T-helper 1 cell treated with Interleukin-12 subunit alpha and Interleukin-12 subunit beta and Interleukin-4 antibody, amounts not matched to agents 30 μg/mL and 1 μg/mL, for 36 hours (primary cell): Measurements from ENCODE around the gene TSHZ1.
"Not testable (repeated sequence)": the region's sequence is repeated elsewhere in the genome, so short reads cannot be mapped to it uniquely, and the experiment has no call there.

Experiments used
- H3K27ac Mint-ChIP-seq: one replicate; pipeline ENCODE4 v1.8.0; 2021; ENCODE audit warnings: mild to moderate bottlenecking, mixed read lengths
- H3K27me3 Mint-ChIP-seq: one replicate; pipeline ENCODE4 v1.8.0; 2021; ENCODE audit warnings: low read depth, mixed read lengths
- H3K36me3 Mint-ChIP-seq: one replicate; pipeline ENCODE4 v1.8.0; 2021; ENCODE audit warnings: low read depth, mixed read lengths
- H3K4me1 Mint-ChIP-seq: one replicate; pipeline ENCODE4 v1.8.0; 2021; ENCODE audit warnings: low read depth, mixed read lengths
- H3K4me3 Mint-ChIP-seq: one replicate; pipeline ENCODE4 v1.8.0; 2021; ENCODE audit warnings: mild to moderate bottlenecking, moderate library complexity, mixed read lengths
- H3K9me3 Mint-ChIP-seq: one replicate; pipeline ENCODE4 v1.8.0; 2021; ENCODE audit warnings: mixed read lengths

The TSHZ1 gene

GRCh38 chr18:75170916-75171315 is 39.7 kb upstream of the TSHZ1 start:
- no peaks in the 10 kb centered on the region for H3K27me3 Mint-ChIP-seq
- H3K4me1 Mint-ChIP-seq = peaks cover 2% of the 10 kb centered on the region
- H3K9me3 Mint-ChIP-seq = no peaks in the 10 kb centered on the region
- no peak overlapping the region for H3K27ac Mint-ChIP-seq
- no peaks in the 10 kb centered on the region for H3K36me3 Mint-ChIP-seq
- H3K4me3 Mint-ChIP-seq = no peak overlapping the region

- Mint-ChIP-seq H3K9me3 (no peaks in the 10 kb centered on the region), H3K4me1 (peaks cover 2% of the 10 kb centered on the region), H3K27me3 (no peaks in the 10 kb centered on the region), H3K27ac (no peak overlapping the region), H3K36me3 (no peaks in the 10 kb centered on the region), H3K4me3 (no peak overlapping the region)
These were observed 38.1 kb upstream of the TSHZ1 start for GRCh38 chr18:75172299-75173124.

GRCh38 chr18:75173125-75173432 is 37.5 kb upstream of the TSHZ1 start:
- H3K36me3 Mint-ChIP-seq = no peaks in the 10 kb centered on the region
- H3K27me3 Mint-ChIP-seq = no peaks in the 10 kb centered on the region
- no peak overlapping the region for H3K4me3 Mint-ChIP-seq
- peaks cover 2% of the 10 kb centered on the region for H3K4me1 Mint-ChIP-seq
- H3K9me3 Mint-ChIP-seq = no peaks in the 10 kb centered on the region
- no peak overlapping the region for H3K27ac Mint-ChIP-seq

- H3K4me1 Mint-ChIP-seq = peaks cover 2% of the 10 kb centered on the region
- H3K36me3 Mint-ChIP-seq = no peaks in the 10 kb centered on the region
- no peak overlapping the region for H3K4me3 Mint-ChIP-seq
- H3K9me3 Mint-ChIP-seq = no peaks in the 10 kb centered on the region
- H3K27me3 Mint-ChIP-seq = no peaks in the 10 kb centered on the region
- no peak overlapping the region for H3K27ac Mint-ChIP-seq
These were observed 36.9 kb upstream of the TSHZ1 start for GRCh38 chr18:75173738-75174137.

- H3K4me1 Mint-ChIP-seq = peaks cover 2% of the 10 kb centered on the region
- H3K36me3 Mint-ChIP-seq = no peaks in the 10 kb centered on the region
- H3K27me3 Mint-ChIP-seq = peaks cover 9% of the 10 kb centered on the region
- H3K9me3 Mint-ChIP-seq = no peaks in the 10 kb centered on the region
- H3K27ac Mint-ChIP-seq = no peak overlapping the region
- H3K4me3 Mint-ChIP-seq = no peak overlapping the region
These were observed 33.7 kb upstream of the TSHZ1 start for GRCh38 chr18:75176849-75177248.

- Mint-ChIP-seq H3K36me3 (no peaks in the 10 kb centered on the region), H3K4me1 (no peaks in the 10 kb centered on the region), H3K27ac (no peak overlapping the region), H3K9me3 (no peaks in the 10 kb centered on the region), H3K27me3 (peaks cover 18% of the 10 kb centered on the region), H3K4me3 (no peak overlapping the region)
These were observed 32.2 kb upstream of the TSHZ1 start for GRCh38 chr18:75178376-75178775.

GRCh38 chr18:75179819-75180600 is 30.6 kb upstream of the TSHZ1 start:
- Mint-ChIP-seq H3K27ac (no peak overlapping the region), H3K4me3 (no peak overlapping the region), H3K4me1 (no peaks in the 10 kb centered on the region), H3K9me3 (no peaks in the 10 kb centered on the region), H3K36me3 (no peaks in the 10 kb centered on the region), H3K27me3 (peaks cover 18% of the 10 kb centered on the region)

GRCh38 chr18:75183524-75183923 is 27.1 kb upstream of the TSHZ1 start:
- H3K9me3 Mint-ChIP-seq = peaks cover 7% of the 10 kb centered on the region
- no peak overlapping the region for H3K4me3 Mint-ChIP-seq
- H3K36me3 Mint-ChIP-seq = no peaks in the 10 kb centered on the region
- no peak overlapping the region for H3K27ac Mint-ChIP-seq
- H3K4me1 Mint-ChIP-seq = no peaks in the 10 kb centered on the region
- peaks cover 18% of the 10 kb centered on the region for H3K27me3 Mint-ChIP-seq

- Mint-ChIP-seq H3K27ac (no peak overlapping the region), H3K36me3 (no peaks in the 10 kb centered on the region), H3K9me3 (peaks cover 7% of the 10 kb centered on the region), H3K27me3 (peaks cover 18% of the 10 kb centered on the region), H3K4me3 (no peak overlapping the region), H3K4me1 (no peaks in the 10 kb centered on the region)
These were observed 26.6 kb upstream of the TSHZ1 start for GRCh38 chr18:75183973-75184493.

GRCh38 chr18:75185460-75185859 is 25.1 kb upstream of the TSHZ1 start:
- Mint-ChIP-seq H3K4me1 (no peaks in the 10 kb centered on the region), H3K4me3 (no peak overlapping the region), H3K27me3 (peaks cover 15% of the 10 kb centered on the region), H3K27ac (no peak overlapping the region), H3K36me3 (no peaks in the 10 kb centered on the region), H3K9me3 (peaks cover 7% of the 10 kb centered on the region)

GRCh38 chr18:75187702-75188101 is 22.9 kb upstream of the TSHZ1 start:
- not testable (repeated sequence) for H3K4me1 Mint-ChIP-seq, H3K27me3 Mint-ChIP-seq, H3K4me3 Mint-ChIP-seq, H3K27ac Mint-ChIP-seq, H3K9me3 Mint-ChIP-seq, H3K36me3 Mint-ChIP-seq

- no peak overlapping the region for H3K27ac Mint-ChIP-seq
- no peaks in the 10 kb centered on the region for H3K36me3 Mint-ChIP-seq
- H3K27me3 Mint-ChIP-seq = no peaks in the 10 kb centered on the region
- peaks cover 7% of the 10 kb centered on the region for H3K9me3 Mint-ChIP-seq
- no peaks in the 10 kb centered on the region for H3K4me1 Mint-ChIP-seq
- H3K4me3 Mint-ChIP-seq = no peak overlapping the region
These were observed 20.9 kb upstream of the TSHZ1 start for GRCh38 chr18:75189696-75190095.

GRCh38 chr18:75192899-75193298 is 17.7 kb upstream of the TSHZ1 start:
- Mint-ChIP-seq H3K27me3 (no peaks in the 10 kb centered on the region), H3K4me1 (no peaks in the 10 kb centered on the region), H3K36me3 (no peaks in the 10 kb centered on the region), H3K4me3 (no peak overlapping the region), H3K27ac (no peak overlapping the region), H3K9me3 (peaks cover 3% of the 10 kb centered on the region)

- peaks cover 2% of the 10 kb centered on the region for H3K4me1 Mint-ChIP-seq
- H3K9me3 Mint-ChIP-seq = no peaks in the 10 kb centered on the region
- H3K27me3 Mint-ChIP-seq = peaks cover 4% of the 10 kb centered on the region
- no peak overlapping the region for H3K27ac Mint-ChIP-seq
- peaks cover 13% of the 10 kb centered on the region for H3K36me3 Mint-ChIP-seq
- H3K4me3 Mint-ChIP-seq = no peak overlapping the region
These were observed 12.6 kb upstream of the TSHZ1 start for GRCh38 chr18:75198036-75198435.

GRCh38 chr18:75199327-75199726 is 11.3 kb upstream of the TSHZ1 start:
- H3K27ac Mint-ChIP-seq = no peak overlapping the region

More at GRCh38 chr18:75199327-75199726, 11.3 kb upstream of the TSHZ1 start:
- peaks cover 13% of the 10 kb centered on the region for H3K36me3 Mint-ChIP-seq
- peaks cover 2% of the 10 kb centered on the region for H3K4me1 Mint-ChIP-seq
- H3K9me3 Mint-ChIP-seq = no peaks in the 10 kb centered on the region
- H3K27me3 Mint-ChIP-seq = peaks cover 9% of the 10 kb centered on the region
- no peak overlapping the region for H3K4me3 Mint-ChIP-seq
